ENCODE data around the gene ARL4D.
"Not testable (repeated sequence)": the region's sequence is repeated elsewhere in the genome, so short reads cannot be mapped to it uniquely, and the experiment has no call there.

- not testable (repeated sequence) for TF ChIP-seq CTCF, POLR2AphosphoS5 (IDR thresholded peaks at IDR 0.05)
Observed at GRCh38 chr17:43365921-43366320, 32.9 kb upstream of the ARL4D start.
